ENCODE results near the gene MID1. TPM values are rescaled to one million over a fixed set of nuclear protein-coding genes. Genes with fewer than 3 reads are reported as not detected.

MID1 gene
- total RNA-seq, 2 donors from 2014 or later = 14.6 to 26.1 TPM

DNA sequence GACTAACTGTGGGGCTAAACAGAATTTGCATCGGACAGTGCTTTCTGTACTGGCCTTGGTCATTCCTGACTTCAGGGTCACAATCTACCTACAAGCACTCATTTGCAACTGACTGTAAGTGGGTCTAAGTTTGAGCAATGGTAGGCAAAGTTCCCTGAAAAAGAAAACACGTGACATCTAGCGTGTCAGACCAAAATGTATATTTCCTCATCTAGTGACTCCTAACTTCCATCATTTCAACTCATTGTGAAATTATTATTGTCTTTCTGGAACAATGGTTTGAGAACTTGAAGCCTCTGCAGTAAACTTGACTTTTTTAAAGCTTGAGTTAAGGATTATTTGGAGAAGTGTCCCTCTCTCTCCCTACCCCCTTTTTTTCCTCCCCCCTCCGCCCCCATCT, 113.6 kb downstream of the MID1 start:
- no peak for DNase-seq (ENCODE audit: low spot score)
- no peaks in the 10 kb centered on the region for H3K36me3 ChIP-seq
- no peaks in the 10 kb centered on the region for H3K4me1 ChIP-seq (replicated peaks)
- no peaks in the 10 kb centered on the region for H3K9me3 ChIP-seq
- H3K27ac ChIP-seq = no peak overlapping the region
- no peak overlapping the region for H3K4me3 ChIP-seq
- intact Hi-C loops (cut with DNase I) = no loop called here
- H3K27me3 ChIP-seq (replicated peaks; ENCODE audit: insufficient read depth) = no peaks in the 10 kb centered on the region
- WGBS = 55% methylated on average over 4 of the region's 4 CpGs
- TF ChIP-seq, protein P1, sequence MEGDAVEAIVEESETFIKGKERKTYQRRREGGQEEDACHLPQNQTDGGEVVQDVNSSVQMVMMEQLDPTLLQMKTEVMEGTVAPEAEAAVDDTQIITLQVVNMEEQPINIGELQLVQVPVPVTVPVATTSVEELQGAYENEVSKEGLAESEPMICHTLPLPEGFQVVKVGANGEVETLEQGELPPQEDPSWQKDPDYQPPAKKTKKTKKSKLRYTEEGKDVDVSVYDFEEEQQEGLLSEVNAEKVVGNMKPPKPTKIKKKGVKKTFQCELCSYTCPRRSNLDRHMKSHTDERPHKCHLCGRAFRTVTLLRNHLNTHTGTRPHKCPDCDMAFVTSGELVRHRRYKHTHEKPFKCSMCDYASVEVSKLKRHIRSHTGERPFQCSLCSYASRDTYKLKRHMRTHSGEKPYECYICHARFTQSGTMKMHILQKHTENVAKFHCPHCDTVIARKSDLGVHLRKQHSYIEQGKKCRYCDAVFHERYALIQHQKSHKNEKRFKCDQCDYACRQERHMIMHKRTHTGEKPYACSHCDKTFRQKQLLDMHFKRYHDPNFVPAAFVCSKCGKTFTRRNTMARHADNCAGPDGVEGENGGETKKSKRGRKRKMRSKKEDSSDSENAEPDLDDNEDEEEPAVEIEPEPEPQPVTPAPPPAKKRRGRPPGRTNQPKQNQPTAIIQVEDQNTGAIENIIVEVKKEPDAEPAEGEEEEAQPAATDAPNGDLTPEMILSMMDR (IDR thresholded peaks at IDR 0.05) = no peak
- TF ChIP-seq POLR2A (IDR thresholded peaks at IDR 0.05) (no peak), POLR2AphosphoS5 (IDR thresholded peaks at IDR 0.05) (no peak)

DNA sequence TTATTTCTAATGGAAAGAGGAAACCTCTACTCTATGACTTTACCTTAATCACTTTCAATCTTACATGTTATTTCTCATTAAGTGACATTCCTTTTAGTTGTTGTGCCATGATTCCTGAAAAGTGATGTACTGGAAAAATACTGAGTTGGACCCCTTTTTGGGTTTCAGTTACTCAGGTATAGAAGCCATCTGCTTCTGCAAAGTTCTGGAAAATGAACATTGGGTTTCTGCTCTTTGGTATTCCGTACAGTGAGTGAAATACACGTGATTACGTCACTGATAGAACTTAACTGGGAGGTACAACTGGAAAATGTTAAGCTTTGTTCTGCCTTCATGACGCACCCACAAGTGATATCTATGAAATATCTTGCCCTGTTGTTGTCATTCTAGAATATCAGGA, 114.7 kb downstream of the MID1 start:
- intact Hi-C loops (cut with DNase I) = no loop called here
- 95% methylated on average over 4 of the region's 4 CpGs for WGBS
- DNase-seq (ENCODE audit: low spot score) = no peak
- Histone ChIP-seq H3K9me3 (no peaks in the 10 kb centered on the region), H3K27ac (no peak overlapping the region), H3K36me3 (no peaks in the 10 kb centered on the region), H3K27me3 (replicated peaks; ENCODE audit: insufficient read depth) (no peaks in the 10 kb centered on the region), H3K4me1 (replicated peaks) (no peaks in the 10 kb centered on the region), H3K4me3 (no peak overlapping the region)
- TF ChIP-seq, protein P1 (IDR thresholded peaks at IDR 0.05) = no peak
- TF ChIP-seq POLR2A (IDR thresholded peaks at IDR 0.05) = no peak
- TF ChIP-seq POLR2AphosphoS5 (IDR thresholded peaks at IDR 0.05) = no peak

DNA sequence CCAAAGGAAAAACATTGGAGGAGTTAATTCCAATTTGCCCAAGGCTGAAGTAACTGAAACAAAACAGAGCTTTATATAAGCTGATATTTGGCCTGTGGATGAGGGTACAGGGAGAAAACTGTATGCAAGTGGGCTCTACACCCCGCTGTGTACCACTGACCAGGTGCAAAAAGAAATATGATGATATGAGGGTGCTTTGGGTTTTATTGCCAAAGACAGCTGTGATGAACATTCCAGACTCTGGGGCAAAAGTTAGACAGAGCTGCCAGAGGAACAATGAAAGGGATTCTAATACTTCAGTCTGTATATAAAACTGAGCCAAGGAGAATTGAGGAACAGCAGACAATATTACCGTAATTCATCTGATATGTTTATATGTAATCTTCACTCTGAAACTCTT, 117.4 kb downstream of the MID1 start:
- intact Hi-C loops (cut with DNase I) = no loop called here
- Histone ChIP-seq H3K4me3 (no peak overlapping the region), H3K36me3 (no peaks in the 10 kb centered on the region), H3K9me3 (no peaks in the 10 kb centered on the region), H3K27me3 (replicated peaks; ENCODE audit: insufficient read depth) (no peaks in the 10 kb centered on the region), H3K4me1 (replicated peaks) (no peaks in the 10 kb centered on the region), H3K27ac (no peak overlapping the region)
- DNase-seq (ENCODE audit: low spot score) = no peak
- TF ChIP-seq, protein P1 (IDR thresholded peaks at IDR 0.05) = no peak
- TF ChIP-seq POLR2AphosphoS5 (IDR thresholded peaks at IDR 0.05) (no peak), POLR2A (IDR thresholded peaks at IDR 0.05) (no peak)
- 63% methylated on average over 2 of the region's 2 CpGs for WGBS

DNA sequence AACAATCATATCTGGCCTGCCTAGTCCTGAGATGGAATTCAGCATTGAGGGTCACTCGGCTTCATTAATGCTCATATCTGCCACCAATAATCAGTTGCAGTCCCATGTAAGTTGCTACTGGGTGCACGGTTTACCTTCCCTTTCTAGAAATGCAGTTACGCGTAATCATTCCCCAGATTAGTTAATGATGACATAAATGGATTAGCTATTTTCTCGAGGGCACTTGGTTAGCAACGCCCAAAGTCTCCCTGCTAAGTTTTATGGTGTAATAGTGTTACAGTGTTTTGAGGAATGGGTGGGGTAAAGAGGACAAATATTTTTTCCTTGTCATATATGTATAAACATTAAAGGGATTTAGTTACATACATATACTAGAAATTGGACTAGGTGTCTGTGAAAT, 118.8 kb downstream of the MID1 start:
- Histone ChIP-seq H3K27ac (no peak overlapping the region), H3K27me3 (replicated peaks; ENCODE audit: insufficient read depth) (no peaks in the 10 kb centered on the region), H3K9me3 (no peaks in the 10 kb centered on the region), H3K4me3 (no peak overlapping the region), H3K4me1 (replicated peaks) (no peaks in the 10 kb centered on the region), H3K36me3 (no peaks in the 10 kb centered on the region)
- TF ChIP-seq POLR2A (IDR thresholded peaks at IDR 0.05) = no peak
- TF ChIP-seq POLR2AphosphoS5 (IDR thresholded peaks at IDR 0.05) = no peak
- TF ChIP-seq, protein P1 (IDR thresholded peaks at IDR 0.05) = no peak
- intact Hi-C loops (cut with DNase I) = no loop called here
- 68% methylated on average over 6 of the region's 6 CpGs for WGBS
- DNase-seq (ENCODE audit: low spot score) = no peak

DNA sequence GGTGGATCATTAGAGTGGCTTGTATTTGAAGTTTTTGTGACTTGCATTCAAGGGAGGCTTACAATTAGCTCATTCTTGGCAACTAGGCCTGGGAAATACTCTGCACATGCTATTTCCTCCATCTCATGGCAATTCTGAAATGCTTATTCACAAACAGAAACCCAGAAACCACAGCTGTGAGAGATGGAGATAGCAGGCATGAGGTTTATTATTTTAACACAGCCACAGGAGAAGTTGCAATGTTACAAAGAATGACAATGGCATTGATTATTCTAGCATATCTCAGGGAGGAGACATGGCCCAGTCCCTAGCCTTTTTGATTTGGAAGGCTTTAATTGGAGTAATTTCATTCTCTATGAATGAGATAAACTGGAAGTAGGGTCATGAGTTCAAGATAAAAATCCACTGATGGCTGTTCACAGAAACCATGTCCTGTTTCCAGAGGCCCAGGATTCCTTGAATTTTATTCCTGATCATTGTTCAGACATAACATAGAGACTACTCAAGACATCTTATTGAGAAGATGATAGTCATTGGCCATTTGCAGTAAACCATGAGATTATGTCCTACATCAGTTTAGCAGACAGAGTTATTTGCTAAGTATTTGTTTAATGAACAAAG, 123.9 kb downstream of the MID1 start:
- intact Hi-C loops (cut with DNase I) = no loop called here
- H3K4me3 ChIP-seq = no peak overlapping the region
- no peaks in the 10 kb centered on the region for H3K36me3 ChIP-seq
- no peak overlapping the region for H3K27ac ChIP-seq
- H3K4me1 ChIP-seq (replicated peaks) = no peaks in the 10 kb centered on the region
- DNase-seq (ENCODE audit: low spot score) = no peak
- TF ChIP-seq, protein P1 (IDR thresholded peaks at IDR 0.05) = no peak
- TF ChIP-seq POLR2AphosphoS5 (IDR thresholded peaks at IDR 0.05) (no peak), POLR2A (IDR thresholded peaks at IDR 0.05) (no peak)
- H3K9me3 ChIP-seq = no peaks in the 10 kb centered on the region
- no peaks in the 10 kb centered on the region for H3K27me3 ChIP-seq (replicated peaks; ENCODE audit: insufficient read depth)

All from prostate gland (tissue), 2 donors.